Left ventricle myocardium inferior (tissue), 1 donor: ENCODE data around the gene COL8A1. TPM values are rescaled to one million over a fixed set of nuclear protein-coding genes. Genes with fewer than 3 reads are reported as not detected.

ENCODE experiments used
- DNase-seq: peaks from one replicate; pipeline ENCODE4 v3.0.0-alpha.2; 2020
- H3K27ac ChIP-seq: fragments of 200-600 bp; replicated peaks from 2 replicates; pipeline ENCODE4 v1.8.0; 2021
- H3K27me3 ChIP-seq: fragments of 200-600 bp; 2 replicates; pipeline ENCODE4 v1.8.0; 2021; ENCODE audit warnings: low read depth
- H3K36me3 ChIP-seq: fragments of 200-600 bp; 2 replicates; pipeline ENCODE4 v1.8.0; 2021
- H3K4me1 ChIP-seq: fragments of 200-600 bp; 2 replicates; pipeline ENCODE4 v1.8.0; 2021
- H3K4me3 ChIP-seq: fragments of 200-600 bp; 2 replicates; pipeline ENCODE4 v1.8.0; 2021; ENCODE audit warnings: mild to moderate bottlenecking, moderate library complexity
- H3K9me3 ChIP-seq: fragments of 200-600 bp; replicated peaks from 2 replicates; pipeline ENCODE4 v1.8.0; 2021
- intact Hi-C: fragments of 100-400 bp; cut with micrococcal nuclease; formaldehyde crosslinking; loops from one replicate; pipeline ENCODE4 v1.11.0; 2022
- total RNA-seq: library from RNA; stranded (reverse); fragmentation: NEBNext Ultra II Directional; extraction: Animal tissue kit (Norgen Biotek cat#: 25700); gene quantifications from one replicate; pipeline ENCODE4 v1.2.1, GENCODE V29; 2021
- TF ChIP-seq, protein P1 (sequence below): fragments of 200-600 bp; IDR thresholded peaks from 2 replicates; pipeline ENCODE4 v1.8.0; 2021; ENCODE audit warnings: antibody characterized with exemption, mild to moderate bottlenecking, borderline replicate concordance
- donor health status: DM: no; HTN: yes; CAD: no; lungs with severe emphysema.

COL8A1 gene
- total RNA-seq, 1 donor from 2014 or later, result 16.4 TPM

DNA sequence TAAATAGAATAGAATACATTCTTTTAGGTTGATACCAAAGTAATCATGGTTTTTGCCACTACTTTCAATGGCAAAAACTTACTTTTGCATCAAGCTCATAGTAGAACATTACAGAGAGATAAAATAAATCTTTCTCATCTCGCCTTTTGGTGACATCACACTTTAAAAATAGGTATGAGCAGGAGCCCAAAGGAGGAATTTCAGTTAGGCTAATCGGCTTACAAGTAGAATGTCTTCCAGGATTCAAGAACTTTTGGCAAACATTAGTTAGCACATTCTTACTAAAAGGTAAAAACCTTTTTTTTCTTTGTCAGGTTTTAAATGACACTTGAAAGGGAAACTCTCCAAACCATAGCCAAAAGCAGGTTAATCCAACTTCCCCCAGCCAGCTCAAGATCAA lies 119.6 kb downstream of the COL8A1 start:
- Histone ChIP-seq H3K9me3 (no peaks in the 10 kb centered on the region), H3K36me3 (no peaks in the 10 kb centered on the region), H3K4me1 (peaks cover 48% of the 10 kb centered on the region), H3K27me3 (no peaks in the 10 kb centered on the region), H3K4me3 (no peak overlapping the region), H3K27ac (peak overlapping the region; percentile 1)
- no peak for DNase-seq
- intact Hi-C loops, result loop anchor here (10.0 kb wide), 1 partner anchor 733 kb away; no protein-coding TSS in a partner anchor
- TF ChIP-seq, protein P1, sequence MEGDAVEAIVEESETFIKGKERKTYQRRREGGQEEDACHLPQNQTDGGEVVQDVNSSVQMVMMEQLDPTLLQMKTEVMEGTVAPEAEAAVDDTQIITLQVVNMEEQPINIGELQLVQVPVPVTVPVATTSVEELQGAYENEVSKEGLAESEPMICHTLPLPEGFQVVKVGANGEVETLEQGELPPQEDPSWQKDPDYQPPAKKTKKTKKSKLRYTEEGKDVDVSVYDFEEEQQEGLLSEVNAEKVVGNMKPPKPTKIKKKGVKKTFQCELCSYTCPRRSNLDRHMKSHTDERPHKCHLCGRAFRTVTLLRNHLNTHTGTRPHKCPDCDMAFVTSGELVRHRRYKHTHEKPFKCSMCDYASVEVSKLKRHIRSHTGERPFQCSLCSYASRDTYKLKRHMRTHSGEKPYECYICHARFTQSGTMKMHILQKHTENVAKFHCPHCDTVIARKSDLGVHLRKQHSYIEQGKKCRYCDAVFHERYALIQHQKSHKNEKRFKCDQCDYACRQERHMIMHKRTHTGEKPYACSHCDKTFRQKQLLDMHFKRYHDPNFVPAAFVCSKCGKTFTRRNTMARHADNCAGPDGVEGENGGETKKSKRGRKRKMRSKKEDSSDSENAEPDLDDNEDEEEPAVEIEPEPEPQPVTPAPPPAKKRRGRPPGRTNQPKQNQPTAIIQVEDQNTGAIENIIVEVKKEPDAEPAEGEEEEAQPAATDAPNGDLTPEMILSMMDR, result no peak

DNA sequence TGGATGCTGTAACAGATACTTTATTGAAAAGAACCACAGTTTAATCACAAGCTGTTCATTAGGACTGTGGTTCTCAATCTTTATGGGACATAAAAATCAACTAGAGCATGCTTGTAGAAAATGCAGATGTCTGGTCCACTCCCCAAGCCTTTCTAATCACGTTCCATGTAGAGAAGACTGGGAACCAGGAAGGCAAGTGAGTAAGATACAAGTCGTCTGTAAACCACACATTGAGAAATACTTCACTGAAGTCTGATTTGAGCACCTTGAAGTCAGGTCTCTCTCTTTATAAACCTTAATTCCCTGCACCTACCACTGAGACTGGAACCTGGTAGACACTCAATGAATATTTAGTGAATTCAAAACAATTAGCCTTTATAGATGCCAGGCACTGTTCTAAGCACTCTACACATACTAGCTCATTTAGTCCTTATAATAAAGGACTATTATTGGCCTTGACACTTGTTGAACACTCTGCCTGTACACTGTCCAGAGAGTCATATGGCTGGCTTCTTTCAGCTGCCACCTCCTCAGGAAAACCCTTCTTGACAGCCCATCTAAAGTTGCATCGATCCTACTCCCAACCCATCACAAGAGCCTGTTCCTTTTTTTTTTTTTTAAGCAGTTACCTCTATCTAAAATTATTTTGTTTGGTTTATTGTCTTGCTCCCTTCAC lies 120.2 kb downstream of the COL8A1 start:
- DNase-seq, result no peak
- no peaks in the 10 kb centered on the region for H3K9me3 ChIP-seq
- peaks cover 44% of the 10 kb centered on the region for H3K4me1 ChIP-seq
- TF ChIP-seq, protein P1, result no peak
- intact Hi-C loops, result loop anchor here (10.0 kb wide), 1 partner anchor 734 kb away; no protein-coding TSS in a partner anchor
- H3K27me3 ChIP-seq, result no peaks in the 10 kb centered on the region
- H3K4me3 ChIP-seq, result no peak overlapping the region
- no peaks in the 10 kb centered on the region for H3K36me3 ChIP-seq
- H3K27ac ChIP-seq, result peak overlapping the region; percentile 1

DNA sequence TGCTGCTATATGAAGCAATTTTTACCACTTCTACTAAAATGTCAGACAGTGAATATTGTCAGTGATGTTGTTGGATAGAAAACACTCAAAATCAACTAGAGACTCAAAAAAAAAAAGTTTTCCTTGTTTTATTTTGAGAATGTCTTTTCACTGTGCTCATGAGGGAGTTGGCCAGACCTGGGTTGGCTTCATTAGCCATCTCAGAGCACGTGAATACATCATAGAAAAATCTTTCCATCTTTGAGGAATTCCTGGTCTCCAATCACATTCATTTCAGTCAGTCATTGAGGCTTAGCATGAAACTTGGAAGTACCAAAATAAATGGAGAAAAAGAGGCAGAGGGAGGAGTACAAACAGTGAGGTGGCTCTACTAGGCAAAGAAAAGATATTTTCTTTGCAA lies 121.6 kb downstream of the COL8A1 start:
- Histone ChIP-seq H3K4me1 (peaks cover 55% of the 10 kb centered on the region), H3K9me3 (no peaks in the 10 kb centered on the region), H3K36me3 (no peaks in the 10 kb centered on the region), H3K4me3 (no peak overlapping the region), H3K27me3 (no peaks in the 10 kb centered on the region), H3K27ac (peak overlapping the region; percentile 11)
- no peak for DNase-seq
- intact Hi-C loops, result no loop called here
- TF ChIP-seq, protein P1, result no peak

GRCh38 chr3:99760629-99761028 lies 122.2 kb downstream of the COL8A1 start:
- Histone ChIP-seq H3K4me1 (peaks cover 55% of the 10 kb centered on the region), H3K27ac (peak overlapping the region; percentile 11), H3K27me3 (no peaks in the 10 kb centered on the region), H3K36me3 (no peaks in the 10 kb centered on the region), H3K4me3 (no peak overlapping the region), H3K9me3 (no peaks in the 10 kb centered on the region)
- TF ChIP-seq, protein P1, result no peak
- intact Hi-C loops, result no loop called here
- DNase-seq, result no peak

GRCh38 chr3:99761415-99762165 lies 123.2 kb downstream of the COL8A1 start:
- Histone ChIP-seq H3K36me3 (no peaks in the 10 kb centered on the region), H3K4me1 (peaks cover 51% of the 10 kb centered on the region), H3K9me3 (no peaks in the 10 kb centered on the region), H3K4me3 (no peak overlapping the region), H3K27me3 (no peaks in the 10 kb centered on the region), H3K27ac (no peak overlapping the region)
- DNase-seq, result no peak
- intact Hi-C loops, result no loop called here
- TF ChIP-seq, protein P1, result no peak
